NCI-H2171 (cell line): ENCODE measurements around the gene IARS2.
"Not testable (repeated sequence)": the region's sequence is repeated elsewhere in the genome, so short reads cannot be mapped to it uniquely, and the experiment has no call there.

Experiments used
- DNase-seq: peaks from one replicate; lab custom pipeline; 2025; lab: John Stamatoyannopoulos, UW

IARS2 gene

GRCh38 chr1:220094016-220094911 lies at the start of gene IARS2:
Gene IARS2 (plus strand): TSS chr1:220094132. CDS start chr1:220094217, 85 bp downstream.
- peak; percentile 87 for DNase-seq

GRCh38 chr1:220044678-220045355 lies 49.1 kb upstream of the IARS2 start:
- no peak for DNase-seq

- no peak for DNase-seq
Measured at GRCh38 chr1:220045356-220046051, 48.4 kb upstream of the IARS2 start.

GRCh38 chr1:220046052-220046930 lies 47.6 kb upstream of the IARS2 start, which contains the start of gene EPRS1:
Gene EPRS1 (minus strand): TSS chr1:220046505. CDS start chr1:220046388, 117 bp downstream.
- DNase-seq, result peak; percentile 96

GRCh38 chr1:220056374-220056773 lies 37.6 kb upstream of the IARS2 start:
- no peak for DNase-seq

- no peak for DNase-seq
Measured at GRCh38 chr1:220060876-220061275, 33.1 kb upstream of the IARS2 start.

GRCh38 chr1:220062629-220063028 lies 31.3 kb upstream of the IARS2 start:
- DNase-seq, result no peak

GRCh38 chr1:220067269-220068204 lies 26.4 kb upstream of the IARS2 start:
- DNase-seq, result no peak

- no peak for DNase-seq
Measured at GRCh38 chr1:220076861-220077762, 16.8 kb upstream of the IARS2 start.

GRCh38 chr1:220077887-220078286 lies 16.0 kb upstream of the IARS2 start:
- no peak for DNase-seq

GRCh38 chr1:220084460-220084859 lies 9.5 kb upstream of the IARS2 start:
- no peak for DNase-seq

- DNase-seq, result not testable (repeated sequence)
Measured at GRCh38 chr1:220086261-220086686, 7.7 kb upstream of the IARS2 start.

GRCh38 chr1:220089650-220090556 lies 4.0 kb upstream of the IARS2 start, which contains the start of gene BPNT1:
Gene BPNT1 (minus strand): TSS chr1:220089788. CDS start chr1:220079846, 9,942 bp downstream.
- peak; percentile 87 for DNase-seq

- DNase-seq, result no peak
Measured at GRCh38 chr1:220092694-220093093, 1.2 kb upstream of the IARS2 start.

- no peak for DNase-seq
Measured at GRCh38 chr1:220093361-220094015, 444 bp upstream of the IARS2 start.

- DNase-seq, result no peak
Measured at GRCh38 chr1:220099826-220100225, 5.9 kb downstream of the IARS2 start.

GRCh38 chr1:220110473-220110872 lies 16.5 kb downstream of the IARS2 start:
- DNase-seq, result not testable (repeated sequence)
